Astrocyte (in vitro differentiated cells and primary cell): ENCODE data around the gene OR52I2. TPM values are rescaled to one million over a fixed set of nuclear protein-coding genes. Genes with fewer than 3 reads are reported as not detected.

Experiments
- DNase-seq: peaks from one replicate; pipeline ENCODE4 v3.0.0-alpha.2; 2010; ENCODE audit warnings: low read depth
- FAIRE-seq: peaks from 2 replicates; lab custom pipeline; 2011; peaks lifted over from hg19 to GRCh38; lab: Jason Lieb, UNC
- H2AFZ ChIP-seq: 2 replicates; pipeline ENCODE4 v1.6.0; 2012; ENCODE audit warnings: low read depth, low read length, inconsistent platforms
- H3K27ac ChIP-seq: 2 replicates; pipeline ENCODE4 v1.5.1; 2011; ENCODE audit warnings: low read depth, low read length, inconsistent platforms
- H3K27me3 ChIP-seq: 2 replicates; pipeline ENCODE4 v1.6.0; 2011; ENCODE audit warnings: low read length, inconsistent platforms; ENCODE audit not compliant: insufficient read depth
- H3K36me3 ChIP-seq: 2 replicates; pipeline ENCODE4 v1.5.1; 2011; ENCODE audit warnings: low read length, inconsistent platforms; ENCODE audit not compliant: insufficient read depth
- H3K4me1 ChIP-seq: 2 replicates; pipeline ENCODE4 v1.5.1; 2011; ENCODE audit warnings: low read length, inconsistent platforms; ENCODE audit not compliant: insufficient read depth
- H3K4me2 ChIP-seq: 2 replicates; pipeline ENCODE4 v1.6.0; 2012; ENCODE audit warnings: low read length, inconsistent platforms
- H3K4me3 ChIP-seq: 2 replicates; pipeline ENCODE4 v1.5.1; 2011; ENCODE audit warnings: low read depth, mild to moderate bottlenecking, low read length, inconsistent platforms; ENCODE audit not compliant: insufficient read depth
- H3K79me2 ChIP-seq: 2 replicates; pipeline ENCODE4 v1.6.0; 2012; ENCODE audit warnings: mild to moderate bottlenecking, low read length, inconsistent platforms; ENCODE audit not compliant: insufficient read depth
- H3K9ac ChIP-seq: 2 replicates; pipeline ENCODE4 v1.6.0; 2012; ENCODE audit warnings: mild to moderate bottlenecking, low read length, inconsistent platforms
- H3K9me3 ChIP-seq: 2 replicates; pipeline ENCODE4 v1.5.1; 2012; ENCODE audit warnings: low read depth, mild to moderate bottlenecking, low read length, inconsistent platforms; ENCODE audit not compliant: insufficient read depth
- H4K20me1 ChIP-seq: 2 replicates; pipeline ENCODE4 v1.6.0; 2012; ENCODE audit warnings: low read length, inconsistent platforms; ENCODE audit not compliant: insufficient read depth
- H3K27ac Mint-ChIP-seq: one replicate; pipeline ENCODE4 v1.8.0; 2021; ENCODE audit warnings: mild to moderate bottlenecking, mixed read lengths; ENCODE audit not compliant: unreplicated experiment
- H3K27me3 Mint-ChIP-seq: one replicate; pipeline ENCODE4 v1.8.0; 2021; ENCODE audit warnings: low read depth, mixed read lengths; ENCODE audit not compliant: unreplicated experiment
- H3K36me3 Mint-ChIP-seq: one replicate; pipeline ENCODE4 v1.8.0; 2021; ENCODE audit warnings: low read depth, mixed read lengths; ENCODE audit not compliant: unreplicated experiment
- H3K4me1 Mint-ChIP-seq: one replicate; pipeline ENCODE4 v1.8.0; 2021; ENCODE audit warnings: low read depth, mixed read lengths; ENCODE audit not compliant: unreplicated experiment
- H3K4me3 Mint-ChIP-seq: one replicate; pipeline ENCODE4 v1.8.0; 2021; ENCODE audit warnings: mild to moderate bottlenecking, moderate library complexity, mixed read lengths; ENCODE audit not compliant: unreplicated experiment
- H3K9me3 Mint-ChIP-seq: one replicate; pipeline ENCODE4 v1.8.0; 2021; ENCODE audit warnings: mild to moderate bottlenecking, mixed read lengths; ENCODE audit not compliant: unreplicated experiment
- EZH2 ChIP-seq: IDR thresholded peaks from 2 replicates; pipeline ENCODE4 v1.6.1; 2012; ENCODE audit warnings: mild to moderate bottlenecking, low read length, inconsistent platforms; ENCODE audit not compliant: insufficient read depth
- total RNA-seq: library from RNA; stranded (reverse); gene quantifications from 2 replicates; pipeline ENCODE4 v1.2.1, GENCODE V29; 2021
- TF ChIP-seq, protein P1 (sequence below): IDR thresholded peaks from 2 replicates; pipeline ENCODE4 v1.5.1; 2011; ENCODE audit warnings: low read depth, mild to moderate bottlenecking, inconsistent platforms, low read length, moderate library complexity; ENCODE audit not compliant: insufficient read depth

Gene OR52I2
- total RNA-seq, 1 donor from 2014 or later, result not detected

DNA sequence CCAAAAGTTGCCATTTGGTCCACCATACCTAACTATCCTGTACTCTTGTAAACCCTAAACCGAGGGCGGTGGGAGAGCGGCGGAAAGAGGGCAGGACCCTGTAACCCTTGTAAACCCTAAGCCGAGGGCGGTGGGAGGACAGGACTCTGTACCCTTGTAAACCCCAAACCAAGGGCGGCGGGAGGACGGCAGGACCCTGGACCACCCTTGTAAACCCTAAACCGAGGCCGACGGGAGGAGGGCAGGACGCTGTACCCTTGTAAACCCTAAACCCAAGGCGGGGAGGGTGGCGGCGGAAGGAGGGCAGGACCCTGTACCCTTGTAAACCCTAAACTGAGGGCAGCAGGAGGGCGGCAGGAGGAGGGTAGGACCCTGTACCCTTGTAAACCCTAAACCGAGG lies 12.5 kb upstream of the OR52I2 start:
- Histone ChIP-seq H3K36me3 (no peaks in the 10 kb centered on the region), H3K9me3 (no peaks in the 10 kb centered on the region), H3K9ac (no peak overlapping the region), H3K4me2 (no peak overlapping the region), H3K27ac (no peak overlapping the region), H4K20me1 (no peaks in the 10 kb centered on the region), H3K4me3 (no peak overlapping the region), H2AFZ (no peak overlapping the region), H3K4me1 (no peaks in the 10 kb centered on the region), H3K79me2 (no peaks in the 10 kb centered on the region), H3K27me3 (no peaks in the 10 kb centered on the region)
- Mint-ChIP-seq H3K36me3 (no peaks in the 10 kb centered on the region), H3K4me3 (no peak overlapping the region), H3K4me1 (no peaks in the 10 kb centered on the region), H3K27me3 (no peaks in the 10 kb centered on the region), H3K9me3 (peaks cover 9% of the 10 kb centered on the region), H3K27ac (no peak overlapping the region)
- DNase-seq (no peak), FAIRE-seq (no peak)
- TF ChIP-seq EZH2, result no peak
- TF ChIP-seq, protein P1, sequence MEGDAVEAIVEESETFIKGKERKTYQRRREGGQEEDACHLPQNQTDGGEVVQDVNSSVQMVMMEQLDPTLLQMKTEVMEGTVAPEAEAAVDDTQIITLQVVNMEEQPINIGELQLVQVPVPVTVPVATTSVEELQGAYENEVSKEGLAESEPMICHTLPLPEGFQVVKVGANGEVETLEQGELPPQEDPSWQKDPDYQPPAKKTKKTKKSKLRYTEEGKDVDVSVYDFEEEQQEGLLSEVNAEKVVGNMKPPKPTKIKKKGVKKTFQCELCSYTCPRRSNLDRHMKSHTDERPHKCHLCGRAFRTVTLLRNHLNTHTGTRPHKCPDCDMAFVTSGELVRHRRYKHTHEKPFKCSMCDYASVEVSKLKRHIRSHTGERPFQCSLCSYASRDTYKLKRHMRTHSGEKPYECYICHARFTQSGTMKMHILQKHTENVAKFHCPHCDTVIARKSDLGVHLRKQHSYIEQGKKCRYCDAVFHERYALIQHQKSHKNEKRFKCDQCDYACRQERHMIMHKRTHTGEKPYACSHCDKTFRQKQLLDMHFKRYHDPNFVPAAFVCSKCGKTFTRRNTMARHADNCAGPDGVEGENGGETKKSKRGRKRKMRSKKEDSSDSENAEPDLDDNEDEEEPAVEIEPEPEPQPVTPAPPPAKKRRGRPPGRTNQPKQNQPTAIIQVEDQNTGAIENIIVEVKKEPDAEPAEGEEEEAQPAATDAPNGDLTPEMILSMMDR, result no peak

DNA sequence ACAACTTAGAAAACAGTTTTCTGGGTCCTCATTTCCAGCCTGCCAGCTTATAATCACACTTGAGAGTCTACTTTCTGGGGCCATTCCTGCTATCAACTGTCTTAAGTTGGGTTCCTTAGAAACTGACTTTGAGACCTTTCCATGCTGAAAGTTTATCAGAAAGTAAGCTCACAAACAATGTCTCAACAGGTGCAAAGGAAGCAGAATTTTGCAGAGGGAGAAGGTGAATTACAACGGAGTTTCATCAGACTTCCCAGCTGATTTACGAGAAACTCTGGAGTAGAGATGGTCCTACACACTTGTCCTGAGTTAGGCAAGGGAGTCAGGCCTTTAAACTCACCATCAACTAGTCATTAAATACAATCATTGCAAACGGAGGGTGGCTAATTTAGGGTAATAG lies 4.7 kb upstream of the OR52I2 start:
- no peak overlapping the region for H3K9ac ChIP-seq
- H3K4me1 Mint-ChIP-seq, result no peaks in the 10 kb centered on the region
- H3K79me2 ChIP-seq, result no peaks in the 10 kb centered on the region
- H3K4me2 ChIP-seq, result no peak overlapping the region
- no peaks in the 10 kb centered on the region for H3K27me3 ChIP-seq
- no peak for TF ChIP-seq EZH2
- TF ChIP-seq, protein P1, result no peak
- H3K4me1 ChIP-seq, result no peaks in the 10 kb centered on the region
- H3K27ac Mint-ChIP-seq, result no peak overlapping the region
- no peaks in the 10 kb centered on the region for H4K20me1 ChIP-seq
- no peaks in the 10 kb centered on the region for H3K9me3 ChIP-seq
- no peak overlapping the region for H2AFZ ChIP-seq
- no peak overlapping the region for H3K27ac ChIP-seq
- H3K4me3 Mint-ChIP-seq, result no peak overlapping the region
- FAIRE-seq, result no peak
- DNase-seq, result no peak
- H3K36me3 ChIP-seq, result no peaks in the 10 kb centered on the region
- no peak overlapping the region for H3K4me3 ChIP-seq
- H3K36me3 Mint-ChIP-seq, result no peaks in the 10 kb centered on the region
- H3K9me3 Mint-ChIP-seq, result peaks cover 1% of the 10 kb centered on the region
- H3K27me3 Mint-ChIP-seq, result peaks cover 7% of the 10 kb centered on the region

DNA sequence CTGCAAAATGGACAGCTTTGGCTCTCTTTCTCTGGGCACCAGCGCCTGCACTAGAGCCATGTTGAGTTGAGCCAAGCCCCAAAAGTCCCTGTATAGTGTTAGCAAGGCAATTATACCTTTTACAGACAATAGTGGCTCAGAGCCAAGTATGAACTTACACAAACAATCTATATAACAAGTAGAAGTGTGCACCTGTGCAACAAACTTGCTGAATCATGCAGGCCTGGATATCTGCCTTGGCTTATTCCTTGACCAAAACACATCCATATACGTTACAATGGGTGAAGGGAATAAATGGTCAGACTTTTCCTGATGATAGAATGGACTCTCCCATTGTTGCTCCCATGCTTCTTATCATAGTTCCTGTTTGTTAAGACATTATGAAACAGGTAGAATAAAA lies 3.8 kb upstream of the OR52I2 start:
- no peak overlapping the region for H3K4me2 ChIP-seq
- no peak overlapping the region for H2AFZ ChIP-seq
- H3K27ac Mint-ChIP-seq, result no peak overlapping the region
- peaks cover 8% of the 10 kb centered on the region for H3K27me3 Mint-ChIP-seq
- H3K4me3 ChIP-seq, result no peak overlapping the region
- no peak overlapping the region for H3K4me3 Mint-ChIP-seq
- H3K27ac ChIP-seq, result no peak overlapping the region
- FAIRE-seq (no peak), DNase-seq (no peak)
- H3K4me1 Mint-ChIP-seq, result no peaks in the 10 kb centered on the region
- H3K79me2 ChIP-seq, result no peaks in the 10 kb centered on the region
- H3K9ac ChIP-seq, result no peak overlapping the region
- H3K9me3 Mint-ChIP-seq, result peaks cover 2% of the 10 kb centered on the region
- TF ChIP-seq EZH2, result no peak
- TF ChIP-seq, protein P1, result no peak
- no peaks in the 10 kb centered on the region for H4K20me1 ChIP-seq
- no peaks in the 10 kb centered on the region for H3K27me3 ChIP-seq
- no peaks in the 10 kb centered on the region for H3K36me3 ChIP-seq
- no peaks in the 10 kb centered on the region for H3K36me3 Mint-ChIP-seq
- H3K9me3 ChIP-seq, result no peaks in the 10 kb centered on the region
- no peaks in the 10 kb centered on the region for H3K4me1 ChIP-seq
